Suprapubic skin (tissue), 4 donors: ENCODE data around the gene SLC45A3.

ENCODE experiments used
- EP300 ChIP-seq: sonication (generic); formaldehyde crosslinking; IDR thresholded peaks from one replicate; pipeline ENCODE4 v1.6.1; 2017; ENCODE audit warnings: antibody characterized with exemption
- POLR2A ChIP-seq, 2 donors: fragments of 450-650 bp; IDR thresholded peaks; one replicate each; pipeline ENCODE4 v1.6.1; 2017; ENCODE audit warnings: antibody characterized with exemption in 2 of 2, mild to moderate bottlenecking in 2 of 2, moderate library complexity in 2 of 2
- POLR2AphosphoS5 ChIP-seq, 3 donors: sonication (generic); formaldehyde crosslinking; IDR thresholded peaks; one replicate each; pipeline ENCODE4 v1.6.1; 2017; ENCODE audit warnings: antibody characterized with exemption in 3 of 3
- TF ChIP-seq, protein P1 (sequence below), 2 donors: fragments of 200-600 bp in 1 of 2; fragments of 450-650 bp in 1 of 2; sonication (generic) in 1 of 2; IDR thresholded peaks; one replicate each; pipeline ENCODE4 v1.5.1; 2016 to 2019; ENCODE audit warnings: antibody characterized with exemption in 2 of 2, mild to moderate bottlenecking in 1 of 2, moderate library complexity in 1 of 2

DNA sequence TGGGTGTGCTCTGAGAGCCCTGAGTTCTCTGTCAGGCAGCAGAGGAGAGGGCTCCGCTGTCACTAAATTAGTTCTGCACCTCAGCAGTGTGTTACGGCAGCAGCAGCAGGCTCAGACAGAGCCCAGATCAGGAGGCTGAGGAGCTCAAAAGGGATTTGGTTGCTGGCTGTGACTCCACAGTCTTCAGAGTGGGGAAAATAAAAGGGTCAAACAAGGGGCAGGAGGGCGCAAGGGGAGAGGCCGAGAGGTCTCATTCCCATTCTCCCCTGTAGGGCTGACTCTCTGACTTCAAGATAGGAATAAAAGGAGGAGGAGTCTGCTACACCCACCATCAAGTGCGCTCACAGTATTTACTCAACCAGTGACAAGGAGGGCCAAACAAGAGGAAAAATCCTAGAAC is 9.2 kb upstream of the SLC45A3 start:
- TF ChIP-seq POLR2A (IDR thresholded peaks at IDR 0.05) (no peak), POLR2AphosphoS5 (IDR thresholded peaks at IDR 0.05) (no peak), EP300 (no peak)
- TF ChIP-seq, protein P1, sequence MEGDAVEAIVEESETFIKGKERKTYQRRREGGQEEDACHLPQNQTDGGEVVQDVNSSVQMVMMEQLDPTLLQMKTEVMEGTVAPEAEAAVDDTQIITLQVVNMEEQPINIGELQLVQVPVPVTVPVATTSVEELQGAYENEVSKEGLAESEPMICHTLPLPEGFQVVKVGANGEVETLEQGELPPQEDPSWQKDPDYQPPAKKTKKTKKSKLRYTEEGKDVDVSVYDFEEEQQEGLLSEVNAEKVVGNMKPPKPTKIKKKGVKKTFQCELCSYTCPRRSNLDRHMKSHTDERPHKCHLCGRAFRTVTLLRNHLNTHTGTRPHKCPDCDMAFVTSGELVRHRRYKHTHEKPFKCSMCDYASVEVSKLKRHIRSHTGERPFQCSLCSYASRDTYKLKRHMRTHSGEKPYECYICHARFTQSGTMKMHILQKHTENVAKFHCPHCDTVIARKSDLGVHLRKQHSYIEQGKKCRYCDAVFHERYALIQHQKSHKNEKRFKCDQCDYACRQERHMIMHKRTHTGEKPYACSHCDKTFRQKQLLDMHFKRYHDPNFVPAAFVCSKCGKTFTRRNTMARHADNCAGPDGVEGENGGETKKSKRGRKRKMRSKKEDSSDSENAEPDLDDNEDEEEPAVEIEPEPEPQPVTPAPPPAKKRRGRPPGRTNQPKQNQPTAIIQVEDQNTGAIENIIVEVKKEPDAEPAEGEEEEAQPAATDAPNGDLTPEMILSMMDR (IDR thresholded peaks at IDR 0.05) = no peak
